ENCODE results near the gene RRAD. TPM values are rescaled to one million over a fixed set of nuclear protein-coding genes. Genes with fewer than 3 reads are reported as not detected.

Gene RRAD
- total and polyA plus RNA-seq, 2 experiments from 2014 or later, result 0.22 to 0.70 TPM

DNA sequence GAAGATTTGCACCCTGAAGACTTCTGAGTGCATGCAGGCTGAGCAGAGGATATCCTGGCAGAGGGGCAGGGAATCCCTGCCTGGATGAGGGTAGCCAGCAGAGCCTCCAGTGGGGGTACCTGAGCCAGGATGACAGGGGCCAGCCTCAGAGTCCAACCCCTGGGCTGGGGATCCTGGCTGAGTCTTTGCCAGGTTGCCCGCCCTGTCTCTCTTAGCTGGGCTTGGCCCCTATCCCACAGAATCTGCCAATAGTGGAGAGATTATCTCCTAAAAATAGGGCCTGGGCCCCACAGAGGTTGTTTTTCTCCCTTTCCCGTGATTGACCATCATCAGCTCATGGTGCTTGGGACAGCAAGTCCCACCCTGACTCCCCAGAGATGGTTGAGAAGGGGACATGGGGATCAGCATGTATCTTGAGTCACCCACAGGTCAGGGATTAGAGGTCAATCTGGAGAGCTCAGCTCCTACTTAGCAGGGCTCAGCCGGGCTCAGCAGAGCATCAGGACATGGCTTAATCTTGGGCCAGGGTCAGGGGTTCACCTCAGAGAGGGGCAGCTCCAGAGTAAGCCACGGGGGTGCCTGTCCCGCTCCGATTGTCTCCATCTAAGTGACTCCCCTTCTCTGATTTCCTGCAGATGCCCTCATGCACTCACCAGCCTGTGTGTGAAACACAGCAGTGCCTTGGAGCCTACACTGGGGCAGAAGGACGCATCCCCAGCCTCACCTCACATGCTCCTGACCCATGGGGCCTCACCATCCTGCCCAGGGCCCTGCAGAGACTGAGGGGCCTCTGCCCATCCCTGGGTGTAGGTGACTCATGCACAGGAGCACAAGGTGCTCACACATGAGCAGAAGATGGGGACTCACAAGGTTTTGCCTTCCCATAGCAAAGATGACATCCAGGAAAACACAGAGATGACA is 18.2 kb downstream of the RRAD start:
- in situ Hi-C loops (cut with MboI), result no loop called here
- TF ChIP-seq EZH2 (IDR thresholded peaks at IDR 0.05; ENCODE audit: insufficient read depth, poor library complexity, severe bottlenecking) (no peak), EZH2phosphoT487 (IDR thresholded peaks at IDR 0.05; ENCODE audit: insufficient read depth, low read depth) (no peak)
- H3K4me3 ChIP-seq, result no peak overlapping the region
- H3K9me3 ChIP-seq (ENCODE audit: low read depth), result no peaks in the 10 kb centered on the region
- H3K36me3 ChIP-seq (ENCODE audit: low read depth), result no peaks in the 10 kb centered on the region
- H3K27me3 ChIP-seq (replicated peaks; ENCODE audit: insufficient read depth), result no peaks in the 10 kb centered on the region
- no peak for DNase-seq
- no peak overlapping the region for H3K9ac ChIP-seq
- no peaks in the 10 kb centered on the region for H3K9me2 ChIP-seq (ENCODE audit: insufficient read depth)
- no peaks in the 10 kb centered on the region for H3K79me2 ChIP-seq (ENCODE audit: insufficient read depth)
- no peak overlapping the region for H3K27ac ChIP-seq
- H3F3A ChIP-seq (ENCODE audit: insufficient read depth), result no peaks in the 10 kb centered on the region
- no peaks in the 10 kb centered on the region for H4K20me1 ChIP-seq (ENCODE audit: insufficient read depth)
- no peak overlapping the region for H2AFZ ChIP-seq
- H3K4me2 ChIP-seq (ENCODE audit: unreplicated experiment), result no peak overlapping the region
- H3K4me1 ChIP-seq (ENCODE audit: insufficient read depth), result no peaks in the 10 kb centered on the region
- WGBS, 2 experiments (ENCODE audit: low coverage in 1 of 2, low lambda C conversion rate in 2 of 2, missing lambda C conversion rate in 2 of 2), result 56 to 71% methylated on average over 7 of the region's 7 CpGs

DNA sequence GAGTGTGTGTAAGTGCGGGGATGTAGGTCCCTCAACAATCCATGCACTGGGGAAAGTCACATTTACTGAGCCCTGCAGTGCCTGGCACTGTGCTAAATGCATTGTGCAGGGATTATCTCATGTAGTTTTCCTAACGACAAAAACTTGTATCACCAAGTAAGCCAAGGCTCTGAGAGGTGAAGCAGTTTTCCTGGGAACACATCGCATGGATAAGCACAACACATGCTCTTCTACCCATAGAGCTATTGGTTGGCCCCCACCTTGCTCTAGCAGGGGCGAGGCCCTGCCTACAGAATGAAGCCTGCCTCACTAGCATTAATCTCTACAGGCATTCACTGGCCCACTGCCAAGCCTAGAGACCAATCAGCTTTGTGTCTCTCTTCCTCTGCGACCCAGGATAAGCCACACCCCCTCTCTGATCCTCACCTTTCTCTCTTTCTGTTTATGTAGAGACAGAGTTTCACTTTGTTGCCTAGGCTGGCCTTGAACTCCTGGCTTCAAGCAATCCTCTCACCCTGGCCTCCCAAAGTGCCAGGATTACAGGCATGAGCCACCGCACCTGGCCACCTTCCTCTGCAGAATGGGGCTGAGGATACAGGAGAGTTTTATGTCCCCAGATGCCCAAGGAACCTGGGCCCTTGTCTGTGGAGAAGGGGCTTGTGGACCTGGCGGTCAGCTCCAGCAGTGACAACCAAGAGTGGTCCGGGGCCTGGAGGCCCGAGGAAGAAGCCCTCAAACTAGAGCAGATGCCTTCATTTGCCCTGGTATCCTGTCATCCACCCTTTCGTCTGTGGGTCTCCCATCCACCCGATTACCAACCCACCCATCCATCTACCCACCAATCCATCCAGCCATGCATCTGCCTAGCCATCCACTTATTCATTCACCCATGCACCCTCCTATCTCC is 19.4 kb downstream of the RRAD start:
- no peaks in the 10 kb centered on the region for H3K36me3 ChIP-seq (ENCODE audit: low read depth)
- H3K9ac ChIP-seq, result no peak overlapping the region
- DNase-seq, result no peak
- TF ChIP-seq EZH2phosphoT487 (IDR thresholded peaks at IDR 0.05; ENCODE audit: insufficient read depth, low read depth), result no peak
- TF ChIP-seq EZH2 (IDR thresholded peaks at IDR 0.05; ENCODE audit: insufficient read depth, poor library complexity, severe bottlenecking), result no peak
- no peaks in the 10 kb centered on the region for H3F3A ChIP-seq (ENCODE audit: insufficient read depth)
- no peaks in the 10 kb centered on the region for H3K79me2 ChIP-seq (ENCODE audit: insufficient read depth)
- in situ Hi-C loops (cut with MboI), result no loop called here
- no peaks in the 10 kb centered on the region for H3K4me1 ChIP-seq (ENCODE audit: insufficient read depth)
- H3K9me2 ChIP-seq (ENCODE audit: insufficient read depth), result no peaks in the 10 kb centered on the region
- H3K4me2 ChIP-seq (ENCODE audit: unreplicated experiment), result no peak overlapping the region
- no peaks in the 10 kb centered on the region for H4K20me1 ChIP-seq (ENCODE audit: insufficient read depth)
- no peak overlapping the region for H2AFZ ChIP-seq
- H3K27ac ChIP-seq, result no peak overlapping the region
- H3K27me3 ChIP-seq (replicated peaks; ENCODE audit: insufficient read depth), result no peaks in the 10 kb centered on the region
- whole genome bisulfite sequencing, 2 experiments (ENCODE audit: low coverage in 1 of 2, low lambda C conversion rate in 2 of 2, missing lambda C conversion rate in 2 of 2), result 77 to 79% methylated on average over 11 of the region's 11 CpGs
- no peak overlapping the region for H3K4me3 ChIP-seq
- no peaks in the 10 kb centered on the region for H3K9me3 ChIP-seq (ENCODE audit: low read depth)

DNA sequence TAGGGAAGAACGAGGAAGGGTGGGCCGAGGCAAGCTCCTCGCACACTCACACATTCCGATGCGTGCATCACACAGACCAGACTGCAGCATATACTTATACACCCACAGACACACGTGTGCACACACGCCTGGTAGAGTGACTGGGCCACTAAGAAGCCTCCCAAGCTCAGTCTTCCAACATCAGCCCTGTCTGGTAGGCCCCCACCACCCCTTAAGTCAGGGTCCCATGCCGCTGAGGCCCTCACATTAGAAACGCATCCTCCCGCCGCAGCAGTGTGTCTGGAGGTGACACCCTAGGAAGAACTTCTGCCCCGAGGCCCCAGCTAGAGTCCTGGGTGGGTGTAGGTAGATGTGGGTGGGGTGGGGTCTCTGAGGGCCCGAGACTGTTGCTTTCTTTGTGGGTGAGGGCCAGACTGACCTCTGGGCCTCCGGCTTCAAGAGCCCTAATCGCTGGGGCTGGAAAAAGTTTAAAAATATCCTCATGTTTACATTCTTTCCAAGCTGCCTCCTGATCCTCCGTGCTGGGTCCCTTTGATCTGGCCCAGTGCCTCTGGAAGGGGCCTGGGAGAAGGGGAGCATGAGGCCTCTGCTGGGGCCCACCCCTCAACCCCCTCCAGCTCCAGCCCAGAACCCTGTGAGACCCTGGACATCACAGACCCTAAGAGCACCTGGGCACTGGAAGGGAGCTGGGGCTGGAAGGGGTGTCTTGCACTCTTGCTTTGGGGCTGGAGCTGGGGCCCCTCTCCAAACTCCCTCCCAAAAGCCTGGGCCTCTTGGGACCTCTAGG is 20.3 kb downstream of the RRAD start:
- H3F3A ChIP-seq (ENCODE audit: insufficient read depth), result no peaks in the 10 kb centered on the region
- H4K20me1 ChIP-seq (ENCODE audit: insufficient read depth), result no peaks in the 10 kb centered on the region
- no peaks in the 10 kb centered on the region for H3K27me3 ChIP-seq (replicated peaks; ENCODE audit: insufficient read depth)
- TF ChIP-seq EZH2 (IDR thresholded peaks at IDR 0.05; ENCODE audit: insufficient read depth, poor library complexity, severe bottlenecking) (no peak), EZH2phosphoT487 (IDR thresholded peaks at IDR 0.05; ENCODE audit: insufficient read depth, low read depth) (no peak)
- in situ Hi-C loops (cut with MboI), result no loop called here
- no peak overlapping the region for H3K4me3 ChIP-seq
- H3K9me2 ChIP-seq (ENCODE audit: insufficient read depth), result no peaks in the 10 kb centered on the region
- no peaks in the 10 kb centered on the region for H3K9me3 ChIP-seq (ENCODE audit: low read depth)
- no peak overlapping the region for H3K27ac ChIP-seq
- no peak for DNase-seq
- peaks cover 4% of the 10 kb centered on the region for H3K4me1 ChIP-seq (ENCODE audit: insufficient read depth)
- H3K9ac ChIP-seq, result no peak overlapping the region
- no peak overlapping the region for H3K4me2 ChIP-seq (ENCODE audit: unreplicated experiment)
- no peak overlapping the region for H2AFZ ChIP-seq
- no peaks in the 10 kb centered on the region for H3K36me3 ChIP-seq (ENCODE audit: low read depth)
- no peaks in the 10 kb centered on the region for H3K79me2 ChIP-seq (ENCODE audit: insufficient read depth)
- 73 to 79% methylated on average over 16 of the region's 16 CpGs for WGBS, 2 experiments (ENCODE audit: low coverage in 1 of 2, low lambda C conversion rate in 2 of 2, missing lambda C conversion rate in 2 of 2)

DNA sequence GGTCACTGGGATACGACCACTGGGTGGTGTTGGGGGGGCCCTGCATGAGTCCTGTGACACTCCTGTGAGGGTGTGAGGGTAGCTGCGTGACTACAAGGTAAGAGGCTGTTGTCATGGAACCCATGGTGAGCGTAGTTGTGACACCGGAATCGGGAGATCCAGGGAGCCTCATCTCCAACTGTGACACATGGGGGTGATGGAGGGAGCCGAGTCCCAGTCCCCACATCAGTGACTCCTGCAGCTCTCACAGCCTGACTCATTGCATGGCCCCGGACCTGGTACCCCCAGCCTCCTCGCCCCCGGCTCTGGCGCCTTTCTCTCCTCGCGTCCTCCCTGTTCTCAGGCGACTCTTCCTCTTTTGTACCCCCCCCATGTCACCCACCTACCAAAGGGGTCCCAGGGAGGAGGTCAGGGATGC is 20.9 kb downstream of the RRAD start:
- Histone ChIP-seq H3K9ac (no peak overlapping the region), H3K4me1 (ENCODE audit: insufficient read depth) (peaks cover 9% of the 10 kb centered on the region), H3K9me2 (ENCODE audit: insufficient read depth) (no peaks in the 10 kb centered on the region), H3K27me3 (replicated peaks; ENCODE audit: insufficient read depth) (no peaks in the 10 kb centered on the region), H3K36me3 (ENCODE audit: low read depth) (no peaks in the 10 kb centered on the region), H3F3A (ENCODE audit: insufficient read depth) (no peaks in the 10 kb centered on the region), H3K27ac (no peak overlapping the region), H3K4me2 (ENCODE audit: unreplicated experiment) (no peak overlapping the region), H3K79me2 (ENCODE audit: insufficient read depth) (no peaks in the 10 kb centered on the region), H4K20me1 (ENCODE audit: insufficient read depth) (no peaks in the 10 kb centered on the region), H2AFZ (no peak overlapping the region), H3K4me3 (no peak overlapping the region), H3K9me3 (ENCODE audit: low read depth) (no peaks in the 10 kb centered on the region)
- WGBS, 2 experiments (ENCODE audit: low coverage in 1 of 2, low lambda C conversion rate in 2 of 2, missing lambda C conversion rate in 2 of 2), result 92 to 93% methylated on average over 11 to 13 of the region's 13 CpGs
- DNase-seq, result no peak
- in situ Hi-C loops (cut with MboI), result no loop called here
- TF ChIP-seq EZH2phosphoT487 (IDR thresholded peaks at IDR 0.05; ENCODE audit: insufficient read depth, low read depth), result no peak
- no peak for TF ChIP-seq EZH2 (IDR thresholded peaks at IDR 0.05; ENCODE audit: insufficient read depth, poor library complexity, severe bottlenecking)
